Ishikawa (cell line): ENCODE measurements around the gene ABL1.

Experiments used
- CEBPB ChIP-seq: IDR thresholded peaks from 2 replicates; pipeline ENCODE4 v1.6.1; 2012
- CREB1 ChIP-seq: IDR thresholded peaks from 2 replicates; pipeline ENCODE4 v1.6.1; 2012; ENCODE audit warnings: low read depth
- EGR1 ChIP-seq: IDR thresholded peaks from 2 replicates; pipeline ENCODE4 v1.6.1; 2012
- EP300 ChIP-seq: IDR thresholded peaks from 2 replicates; pipeline ENCODE4 v1.6.1; 2012; ENCODE audit warnings: borderline replicate concordance
- FOXM1 ChIP-seq: IDR thresholded peaks from 2 replicates; pipeline ENCODE4 v1.6.1; 2012; ENCODE audit warnings: low read depth, borderline replicate concordance
- MAX ChIP-seq: IDR thresholded peaks from 2 replicates; pipeline ENCODE4 v1.6.1; 2012
- NFIC ChIP-seq: IDR thresholded peaks from 2 replicates; pipeline ENCODE4 v1.6.1; 2012
- RAD21 ChIP-seq: IDR thresholded peaks from 2 replicates; pipeline ENCODE4 v1.6.1; 2012; ENCODE audit warnings: low read depth
- TAF1 ChIP-seq: IDR thresholded peaks from 2 replicates; pipeline ENCODE4 v1.6.1; 2012; ENCODE audit warnings: low read depth, mild to moderate bottlenecking
- TCF12 ChIP-seq: IDR thresholded peaks from 2 replicates; pipeline ENCODE4 v1.6.1; 2012; ENCODE audit warnings: low read depth
- TEAD4 ChIP-seq: IDR thresholded peaks from 2 replicates; pipeline ENCODE4 v1.6.1; 2012
- YY1 ChIP-seq: IDR thresholded peaks from 2 replicates; pipeline ENCODE4 v1.6.1; 2012; ENCODE audit warnings: low read depth
- ZBTB7A ChIP-seq: IDR thresholded peaks from 2 replicates; pipeline ENCODE4 v1.6.1; 2012; ENCODE audit warnings: low read depth
- TF ChIP-seq, protein P1 (sequence below): IDR thresholded peaks from 2 replicates; pipeline ENCODE4 v1.6.1; 2012
- TF ChIP-seq, protein P2 (sequence below): IDR thresholded peaks from 2 replicates; pipeline ENCODE4 v1.6.1; 2012; ENCODE audit warnings: low read depth, mild to moderate bottlenecking

ABL1 gene

GRCh38 chr9:130854835-130855234 is 19.8 kb downstream of the ABL1 start:
- TF ChIP-seq CEBPB (no peak), ZBTB7A (no peak), FOXM1 (no peak), TCF12 (no peak), CREB1 (no peak), MAX (no peak), YY1 (no peak)
- TF ChIP-seq, protein P1, sequence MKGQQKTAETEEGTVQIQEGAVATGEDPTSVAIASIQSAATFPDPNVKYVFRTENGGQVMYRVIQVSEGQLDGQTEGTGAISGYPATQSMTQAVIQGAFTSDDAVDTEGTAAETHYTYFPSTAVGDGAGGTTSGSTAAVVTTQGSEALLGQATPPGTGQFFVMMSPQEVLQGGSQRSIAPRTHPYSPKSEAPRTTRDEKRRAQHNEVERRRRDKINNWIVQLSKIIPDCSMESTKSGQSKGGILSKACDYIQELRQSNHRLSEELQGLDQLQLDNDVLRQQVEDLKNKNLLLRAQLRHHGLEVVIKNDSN, result no peak
- TF ChIP-seq, protein P2, sequence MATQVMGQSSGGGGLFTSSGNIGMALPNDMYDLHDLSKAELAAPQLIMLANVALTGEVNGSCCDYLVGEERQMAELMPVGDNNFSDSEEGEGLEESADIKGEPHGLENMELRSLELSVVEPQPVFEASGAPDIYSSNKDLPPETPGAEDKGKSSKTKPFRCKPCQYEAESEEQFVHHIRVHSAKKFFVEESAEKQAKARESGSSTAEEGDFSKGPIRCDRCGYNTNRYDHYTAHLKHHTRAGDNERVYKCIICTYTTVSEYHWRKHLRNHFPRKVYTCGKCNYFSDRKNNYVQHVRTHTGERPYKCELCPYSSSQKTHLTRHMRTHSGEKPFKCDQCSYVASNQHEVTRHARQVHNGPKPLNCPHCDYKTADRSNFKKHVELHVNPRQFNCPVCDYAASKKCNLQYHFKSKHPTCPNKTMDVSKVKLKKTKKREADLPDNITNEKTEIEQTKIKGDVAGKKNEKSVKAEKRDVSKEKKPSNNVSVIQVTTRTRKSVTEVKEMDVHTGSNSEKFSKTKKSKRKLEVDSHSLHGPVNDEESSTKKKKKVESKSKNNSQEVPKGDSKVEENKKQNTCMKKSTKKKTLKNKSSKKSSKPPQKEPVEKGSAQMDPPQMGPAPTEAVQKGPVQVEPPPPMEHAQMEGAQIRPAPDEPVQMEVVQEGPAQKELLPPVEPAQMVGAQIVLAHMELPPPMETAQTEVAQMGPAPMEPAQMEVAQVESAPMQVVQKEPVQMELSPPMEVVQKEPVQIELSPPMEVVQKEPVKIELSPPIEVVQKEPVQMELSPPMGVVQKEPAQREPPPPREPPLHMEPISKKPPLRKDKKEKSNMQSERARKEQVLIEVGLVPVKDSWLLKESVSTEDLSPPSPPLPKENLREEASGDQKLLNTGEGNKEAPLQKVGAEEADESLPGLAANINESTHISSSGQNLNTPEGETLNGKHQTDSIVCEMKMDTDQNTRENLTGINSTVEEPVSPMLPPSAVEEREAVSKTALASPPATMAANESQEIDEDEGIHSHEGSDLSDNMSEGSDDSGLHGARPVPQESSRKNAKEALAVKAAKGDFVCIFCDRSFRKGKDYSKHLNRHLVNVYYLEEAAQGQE, result no peak

DNA sequence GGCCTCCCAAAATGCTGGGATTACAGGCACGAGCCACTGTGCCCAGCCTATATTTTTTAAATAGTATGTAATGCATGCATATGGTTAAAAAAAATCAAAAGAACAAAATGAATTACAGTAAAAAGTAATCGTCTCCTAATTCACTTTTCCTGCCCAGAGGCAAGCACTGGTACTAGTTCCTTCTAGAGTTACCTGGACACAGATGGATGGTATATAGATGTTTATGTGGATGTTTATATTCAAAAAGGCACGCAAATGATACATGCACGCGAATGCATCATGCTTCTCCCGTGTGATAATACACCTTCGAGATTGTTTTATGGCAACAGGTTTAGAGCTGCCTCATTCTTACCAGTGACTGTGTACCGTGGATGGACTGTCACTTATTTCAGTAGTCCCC is 21.4 kb downstream of the ABL1 start:
- TF ChIP-seq, protein P2, result no peak
- no peak for TF ChIP-seq TAF1
- no peak for TF ChIP-seq TCF12
- no peak for TF ChIP-seq EGR1
- no peak for TF ChIP-seq YY1
- TF ChIP-seq RAD21, result no peak
- no peak for TF ChIP-seq TEAD4
- no peak for TF ChIP-seq CREB1
- TF ChIP-seq EP300, result no peak
- no peak for TF ChIP-seq CEBPB
- TF ChIP-seq MAX, result no peak
- TF ChIP-seq, protein P1, result no peak
- no peak for TF ChIP-seq FOXM1
- TF ChIP-seq ZBTB7A, result no peak
- no peak for TF ChIP-seq NFIC

DNA sequence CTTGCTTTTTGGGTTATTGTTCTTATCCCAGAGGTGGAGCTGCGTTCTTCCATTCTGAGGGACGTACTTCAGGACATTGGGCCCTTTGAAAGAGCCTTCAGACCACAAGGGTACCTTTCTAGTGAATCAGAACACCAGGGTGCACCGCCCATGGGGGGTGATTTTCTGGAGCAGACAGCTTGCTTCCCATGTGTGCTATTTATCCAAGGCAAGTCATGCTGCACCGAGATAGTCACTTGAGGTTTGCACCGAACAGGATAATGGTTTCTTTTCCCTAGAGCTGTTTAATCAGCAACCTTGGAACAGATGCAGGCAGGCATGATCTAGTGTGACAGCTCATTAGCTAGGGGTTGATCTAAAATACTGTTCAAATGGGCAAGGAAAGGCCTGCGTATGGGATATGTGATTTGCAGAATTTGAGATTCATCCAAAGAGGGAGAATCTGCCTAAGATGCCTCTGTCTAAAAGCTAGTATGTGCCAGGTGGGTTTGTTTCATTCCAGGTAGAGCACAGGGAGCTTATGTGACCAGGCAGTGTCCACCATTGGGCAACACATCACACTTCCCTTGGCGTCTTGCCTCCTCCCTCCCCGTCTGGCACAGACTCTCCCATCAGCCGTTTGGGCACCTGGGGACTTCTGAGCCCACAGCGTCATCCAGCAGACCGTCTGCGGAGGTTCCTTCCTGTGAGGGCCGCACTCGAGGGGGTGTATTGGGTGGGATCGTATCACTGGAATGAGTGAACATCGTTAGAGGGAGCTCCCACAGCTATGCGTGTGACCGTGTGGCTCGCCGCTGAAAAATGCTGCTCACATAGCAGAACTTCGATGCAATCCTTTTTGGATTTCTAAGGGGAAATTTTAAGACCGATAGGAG is 23.0 kb downstream of the ABL1 start:
- no peak for TF ChIP-seq EGR1
- TF ChIP-seq CREB1, result no peak
- no peak for TF ChIP-seq EP300
- no peak for TF ChIP-seq TCF12
- TF ChIP-seq, protein P2, result no peak
- no peak for TF ChIP-seq TAF1
- no peak for TF ChIP-seq TEAD4
- TF ChIP-seq CEBPB, result no peak
- no peak for TF ChIP-seq MAX
- TF ChIP-seq, protein P1, result no peak
- TF ChIP-seq RAD21, result no peak
- no peak for TF ChIP-seq YY1
- TF ChIP-seq FOXM1, result no peak
- TF ChIP-seq NFIC, result no peak
- no peak for TF ChIP-seq ZBTB7A
